ENCODE data around the gene DBNL. TPM values are rescaled to one million over a fixed set of nuclear protein-coding genes. Genes with fewer than 3 reads are reported as not detected.

DBNL gene
- total RNA-seq, 1 experiment from 2014 or later = 85.5 TPM

- Mint-ChIP-seq H3K27me3 (ENCODE audit: insufficient read depth, unreplicated experiment) (no peaks in the 10 kb centered on the region), H3K27ac (ENCODE audit: unreplicated experiment) (no peak overlapping the region), H3K36me3 (ENCODE audit: insufficient read depth, unreplicated experiment) (no peaks in the 10 kb centered on the region), H3K4me1 (ENCODE audit: low read depth, unreplicated experiment) (peaks cover 7% of the 10 kb centered on the region), H3K4me3 (ENCODE audit: unreplicated experiment) (no peak overlapping the region), H3K9me3 (ENCODE audit: unreplicated experiment) (no peaks in the 10 kb centered on the region)
- no peak for TF ChIP-seq CTCF (IDR thresholded peaks at IDR 0.05; ENCODE audit: insufficient read depth in 1 of 2, low read depth in 1 of 2, low read length in 1 of 2, severe bottlenecking in 1 of 2, unreplicated experiment in 1 of 2)
- no peaks in the 10 kb centered on the region for H3K36me3 ChIP-seq (ENCODE audit: control insufficient read depth, insufficient read depth, low read length)
- no TSS peak for BruUV-seq (replicated peaks)
- intact Hi-C loops (cut with micrococcal nuclease; ENCODE audit: unreplicated experiment) = no loop called here
- H3K4me1 ChIP-seq = no peaks in the 10 kb centered on the region; the same call in 1 of the 2 replicates
- POLR2A ChIA-PET = interaction anchor here (1.0 kb wide), 1 partner anchor 25 kb away, joined by 4 read pairs; no protein-coding TSS in a partner anchor
- CTCF ChIA-PET = no interaction called here
- no peaks in the 10 kb centered on the region for H3K9me3 ChIP-seq
- H3K4me3 ChIP-seq (ENCODE audit: low read depth, low read length) = no peak overlapping the region
- no peaks in the 10 kb centered on the region for H3K27me3 ChIP-seq (replicated peaks; ENCODE audit: control insufficient read depth, insufficient read depth, low read length)
- DNase-seq = no peak
Measured at GRCh38 chr7:44098092-44099068, 53.9 kb downstream of the DBNL start.

- H3K27me3 Mint-ChIP-seq (ENCODE audit: insufficient read depth, unreplicated experiment) = no peaks in the 10 kb centered on the region
- BruUV-seq (replicated peaks) = no TSS peak
- H3K4me1 ChIP-seq = no peaks in the 10 kb centered on the region; the same call in 1 of the 2 replicates
- H3K36me3 Mint-ChIP-seq (ENCODE audit: insufficient read depth, unreplicated experiment) = no peaks in the 10 kb centered on the region
- no peak overlapping the region for H3K4me3 Mint-ChIP-seq (ENCODE audit: unreplicated experiment)
- CTCF ChIA-PET = no interaction called here
- H3K27ac Mint-ChIP-seq (ENCODE audit: unreplicated experiment) = no peak overlapping the region
- H3K9me3 ChIP-seq = no peaks in the 10 kb centered on the region
- H3K36me3 ChIP-seq (ENCODE audit: control insufficient read depth, insufficient read depth, low read length) = no peaks in the 10 kb centered on the region
- intact Hi-C loops (cut with micrococcal nuclease; ENCODE audit: unreplicated experiment) = no loop called here
- no peak for DNase-seq
- POLR2A ChIA-PET = no interaction called here
- H3K4me1 Mint-ChIP-seq (ENCODE audit: low read depth, unreplicated experiment) = peaks cover 5% of the 10 kb centered on the region
- no peak overlapping the region for H3K4me3 ChIP-seq (ENCODE audit: low read depth, low read length)
- H3K27me3 ChIP-seq (replicated peaks; ENCODE audit: control insufficient read depth, insufficient read depth, low read length) = no peaks in the 10 kb centered on the region
- TF ChIP-seq CTCF (IDR thresholded peaks at IDR 0.05; ENCODE audit: insufficient read depth in 1 of 2, low read depth in 1 of 2, low read length in 1 of 2, severe bottlenecking in 1 of 2, unreplicated experiment in 1 of 2) = no peak
- no peaks in the 10 kb centered on the region for H3K9me3 Mint-ChIP-seq (ENCODE audit: unreplicated experiment)
Measured at GRCh38 chr7:44099669-44100068, 55.2 kb downstream of the DBNL start.

- no peaks in the 10 kb centered on the region; the same call in 1 of the 2 replicates for H3K27me3 ChIP-seq (replicated peaks; ENCODE audit: control insufficient read depth, insufficient read depth, low read length)
- TF ChIP-seq CTCF (IDR thresholded peaks at IDR 0.05; ENCODE audit: insufficient read depth in 1 of 2, low read depth in 1 of 2, low read length in 1 of 2, severe bottlenecking in 1 of 2, unreplicated experiment in 1 of 2) = no peak
- no peak overlapping the region for H3K27ac Mint-ChIP-seq (ENCODE audit: unreplicated experiment)
- no peak overlapping the region for H3K4me3 ChIP-seq (ENCODE audit: low read depth, low read length)
- H3K36me3 Mint-ChIP-seq (ENCODE audit: insufficient read depth, unreplicated experiment) = no peaks in the 10 kb centered on the region
- BruUV-seq (replicated peaks) = no TSS peak
- no peak overlapping the region for H3K4me3 Mint-ChIP-seq (ENCODE audit: unreplicated experiment)
- POLR2A ChIA-PET = no interaction called here
- no peaks in the 10 kb centered on the region for H3K4me1 Mint-ChIP-seq (ENCODE audit: low read depth, unreplicated experiment)
- no peaks in the 10 kb centered on the region; the same call in 1 of the 2 replicates for H3K4me1 ChIP-seq
- no peak for DNase-seq
- intact Hi-C loops (cut with micrococcal nuclease; ENCODE audit: unreplicated experiment) = no loop called here
- no peaks in the 10 kb centered on the region for H3K9me3 ChIP-seq
- no peaks in the 10 kb centered on the region for H3K27me3 Mint-ChIP-seq (ENCODE audit: insufficient read depth, unreplicated experiment)
- H3K9me3 Mint-ChIP-seq (ENCODE audit: unreplicated experiment) = no peaks in the 10 kb centered on the region
- CTCF ChIA-PET = no interaction called here
- no peaks in the 10 kb centered on the region for H3K36me3 ChIP-seq (ENCODE audit: control insufficient read depth, insufficient read depth, low read length)
Measured at GRCh38 chr7:44100458-44101302, 56.2 kb downstream of the DBNL start.
